Astrocyte (in vitro differentiated cells and primary cell): Measurements from ENCODE around the gene ZNF692.

Experiments
- EZH2 ChIP-seq: IDR thresholded peaks from 2 replicates; pipeline ENCODE4 v1.6.1; 2012; ENCODE audit warnings: mild to moderate bottlenecking, low read length, inconsistent platforms; ENCODE audit not compliant: insufficient read depth
- TF ChIP-seq, protein P1 (sequence below): IDR thresholded peaks from 2 replicates; pipeline ENCODE4 v1.5.1; 2011; ENCODE audit warnings: low read depth, mild to moderate bottlenecking, inconsistent platforms, low read length, moderate library complexity; ENCODE audit not compliant: insufficient read depth

DNA sequence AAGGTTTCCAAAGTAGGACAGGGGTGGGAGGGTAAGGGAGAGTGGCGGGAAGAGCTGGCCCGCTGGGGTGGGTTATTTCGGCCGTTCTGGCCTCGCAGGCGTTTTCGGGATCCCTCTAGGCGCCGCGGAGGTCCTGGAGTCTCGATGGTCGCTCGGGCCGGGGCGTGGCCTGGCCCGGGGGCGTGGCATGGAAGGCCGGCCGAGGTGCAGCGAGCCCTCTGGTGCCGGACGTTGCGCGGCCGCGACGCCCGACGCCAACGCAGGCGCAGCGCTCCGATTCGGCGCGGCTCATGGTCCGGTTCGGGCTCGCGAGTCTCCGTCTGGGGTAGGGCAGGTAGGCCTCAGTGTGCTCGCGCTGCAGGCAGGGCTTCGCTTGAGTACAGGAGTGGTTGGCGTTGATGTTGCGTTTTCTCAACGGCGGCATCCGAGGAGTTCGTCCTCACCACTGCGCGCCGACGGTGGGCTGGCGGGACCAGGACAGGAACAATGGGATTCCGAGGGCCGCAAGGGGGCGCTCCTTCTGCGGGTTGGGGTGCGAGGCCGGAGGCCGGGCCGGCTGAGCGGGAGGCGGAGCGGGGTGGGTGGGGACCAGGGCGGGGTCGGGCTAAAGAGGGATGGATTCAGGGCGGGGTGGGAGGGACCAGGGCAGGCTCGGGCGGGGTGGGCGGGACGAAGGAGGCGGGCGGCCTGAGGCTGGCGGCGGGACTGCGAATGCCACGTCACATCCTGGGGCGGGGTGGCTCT, 47.3 kb upstream of the ZNF692 start, which contains the start of gene PGBD2:
- no peak for TF ChIP-seq EZH2
- TF ChIP-seq, protein P1, sequence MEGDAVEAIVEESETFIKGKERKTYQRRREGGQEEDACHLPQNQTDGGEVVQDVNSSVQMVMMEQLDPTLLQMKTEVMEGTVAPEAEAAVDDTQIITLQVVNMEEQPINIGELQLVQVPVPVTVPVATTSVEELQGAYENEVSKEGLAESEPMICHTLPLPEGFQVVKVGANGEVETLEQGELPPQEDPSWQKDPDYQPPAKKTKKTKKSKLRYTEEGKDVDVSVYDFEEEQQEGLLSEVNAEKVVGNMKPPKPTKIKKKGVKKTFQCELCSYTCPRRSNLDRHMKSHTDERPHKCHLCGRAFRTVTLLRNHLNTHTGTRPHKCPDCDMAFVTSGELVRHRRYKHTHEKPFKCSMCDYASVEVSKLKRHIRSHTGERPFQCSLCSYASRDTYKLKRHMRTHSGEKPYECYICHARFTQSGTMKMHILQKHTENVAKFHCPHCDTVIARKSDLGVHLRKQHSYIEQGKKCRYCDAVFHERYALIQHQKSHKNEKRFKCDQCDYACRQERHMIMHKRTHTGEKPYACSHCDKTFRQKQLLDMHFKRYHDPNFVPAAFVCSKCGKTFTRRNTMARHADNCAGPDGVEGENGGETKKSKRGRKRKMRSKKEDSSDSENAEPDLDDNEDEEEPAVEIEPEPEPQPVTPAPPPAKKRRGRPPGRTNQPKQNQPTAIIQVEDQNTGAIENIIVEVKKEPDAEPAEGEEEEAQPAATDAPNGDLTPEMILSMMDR = peak; percentile 29
